GM12892 (cell line): ENCODE results near the gene GALNS.

Experiments
- POLR2A ChIP-seq: IDR thresholded peaks from 2 replicates; pipeline ENCODE4 v1.6.1; 2011; ENCODE audit warnings: low read depth, low read length, control low read depth
- POLR2AphosphoS5 ChIP-seq: IDR thresholded peaks from 2 replicates; pipeline ENCODE4 v1.6.1; 2011; ENCODE audit warnings: low read depth, low read length, control low read depth

DNA sequence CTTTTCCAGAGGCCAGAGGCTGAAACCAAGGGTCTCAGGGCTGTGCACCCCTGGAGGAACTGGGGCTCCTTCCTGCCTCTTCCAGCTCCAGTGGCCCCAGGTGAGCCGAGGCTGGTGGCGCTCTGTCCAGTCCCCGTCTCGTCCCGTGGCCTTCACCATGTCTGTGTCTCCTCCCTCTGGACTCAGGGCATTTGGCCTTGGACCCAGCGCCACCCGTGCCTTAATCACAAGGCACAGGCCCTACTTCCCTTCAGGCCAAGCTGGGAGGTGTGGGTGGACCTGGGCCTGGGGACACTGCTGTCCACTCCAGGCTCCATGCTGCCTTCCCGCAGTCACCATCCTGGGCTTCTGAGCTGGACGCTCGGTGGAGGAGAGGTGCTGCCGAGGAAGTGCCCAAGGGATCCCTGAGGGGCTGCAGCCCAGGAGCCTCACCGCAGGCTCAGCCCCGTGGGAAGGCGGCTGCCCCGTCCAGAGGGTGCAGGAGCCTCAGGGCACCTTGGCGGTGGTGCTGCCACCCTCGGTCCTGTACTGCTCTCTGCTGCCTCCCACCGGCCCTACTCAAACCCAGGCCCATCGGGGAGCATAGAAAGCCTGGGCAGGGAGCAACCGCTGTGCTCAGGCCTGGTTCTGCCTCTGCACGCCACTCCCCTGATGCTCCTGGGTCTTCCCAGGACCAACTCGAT is 35.4 kb downstream of the GALNS start:
- TF ChIP-seq POLR2A (no peak), POLR2AphosphoS5 (no peak)
